GM18508 (cell line): ENCODE data around the gene ARID2.

Experiments
- ATAC-seq: cut with Tn5 transposase; IDR thresholded peaks from one replicate; pipeline ENCODE4 v1.9.1; 2021; ENCODE audit warnings: moderate number of reproducible peaks; ENCODE audit not compliant: insufficient read depth, unreplicated experiment

Gene ARID2

DNA sequence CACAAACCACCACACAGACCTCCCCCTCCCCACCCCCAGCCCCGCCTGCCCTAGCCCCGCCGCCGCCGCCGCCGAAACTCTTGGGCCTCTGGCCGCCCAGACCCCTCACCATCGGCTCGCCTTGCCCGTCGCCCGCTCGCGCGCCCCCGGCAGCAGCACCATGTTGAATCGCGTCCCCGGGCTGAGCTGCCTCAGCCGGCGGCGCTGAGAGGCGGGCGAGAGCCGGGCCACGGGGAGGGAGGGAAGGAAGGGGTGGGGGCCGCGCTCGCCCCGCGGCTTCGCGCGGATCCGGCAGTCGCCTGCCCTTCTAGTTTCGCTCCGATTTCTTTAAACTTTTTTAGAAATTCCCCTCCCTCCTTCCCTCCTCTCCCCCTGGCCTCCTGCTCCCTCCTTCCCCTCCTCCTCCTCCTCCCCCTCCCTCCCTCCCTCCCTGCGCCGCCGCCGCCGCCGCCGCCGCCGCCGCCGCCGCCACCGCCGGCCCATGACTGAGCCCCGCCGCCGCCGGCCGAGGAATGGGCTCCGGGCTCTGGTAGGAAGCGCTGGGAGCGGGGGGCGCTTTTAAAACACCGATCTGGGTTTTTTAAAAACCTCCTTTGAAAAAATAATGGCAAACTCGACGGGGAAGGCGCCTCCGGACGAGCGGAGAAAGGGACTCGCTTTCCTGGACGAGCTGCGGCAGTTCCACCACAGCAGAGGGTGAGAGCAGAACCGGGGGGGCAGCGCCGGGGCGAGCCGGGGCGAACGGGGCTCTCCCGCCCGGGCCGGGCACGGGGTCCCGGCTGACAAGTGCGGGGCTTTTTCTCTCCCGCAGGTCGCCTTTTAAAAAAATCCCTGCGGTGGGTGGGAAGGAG lies at the start of gene ARID2:
ARID2 (plus strand) TSS at position 474 of the 851 bp plus-strand sequence; CDS start at position 605, 131 bp downstream.
- ATAC-seq: no peak

- no peak for ATAC-seq
Observed at GRCh38 chr12:45680362-45680761, 49.1 kb upstream of the ARID2 start.

GRCh38 chr12:45681465-45681864 lies 48.0 kb upstream of the ARID2 start:
- no peak for ATAC-seq

DNA sequence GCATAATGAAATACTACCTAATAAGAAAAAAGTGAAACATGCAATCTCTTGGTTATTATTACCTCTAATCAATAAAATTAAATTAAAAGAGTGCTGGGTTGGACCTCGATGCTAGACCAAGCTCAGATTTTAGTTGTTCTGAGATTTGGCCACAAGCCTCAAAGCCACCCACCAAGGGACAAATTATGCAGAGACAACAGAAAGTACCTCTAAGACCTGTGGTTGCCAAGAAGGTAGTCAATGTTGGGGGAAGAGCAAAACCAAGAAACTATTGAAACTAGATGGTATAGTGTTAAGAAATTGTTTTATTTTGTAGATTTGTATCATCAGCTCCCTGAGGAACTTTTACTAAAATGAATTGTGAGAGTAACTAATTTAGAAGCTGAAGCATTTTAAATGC lies 43.8 kb upstream of the ARID2 start:
- ATAC-seq: peak; percentile 62

GRCh38 chr12:45687081-45688015 lies 42.2 kb upstream of the ARID2 start:
- ATAC-seq: no peak

GRCh38 chr12:45688183-45688582 lies 41.3 kb upstream of the ARID2 start:
- no peak for ATAC-seq

DNA sequence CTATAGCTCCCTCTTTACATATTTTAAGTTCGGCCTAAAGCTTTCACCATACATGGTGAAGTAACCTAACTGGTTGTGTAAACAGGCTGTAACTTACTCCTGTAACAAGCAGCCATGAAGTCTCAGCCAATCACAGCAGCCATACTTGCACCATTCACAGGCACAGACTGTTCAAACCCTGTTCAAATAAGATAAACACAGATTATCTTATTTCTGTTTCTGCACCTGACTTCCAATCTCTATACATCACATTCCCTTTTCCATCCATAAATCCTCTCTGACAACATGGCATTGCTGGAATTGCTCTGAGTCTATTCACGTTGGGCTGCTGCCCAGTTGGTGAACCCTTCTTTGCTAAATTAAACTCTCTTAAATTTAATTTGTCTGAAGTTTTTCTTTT lies 34.5 kb upstream of the ARID2 start:
- ATAC-seq: no peak

GRCh38 chr12:45695606-45696005 lies 33.9 kb upstream of the ARID2 start:
- no peak for ATAC-seq

- no peak for ATAC-seq
Observed at GRCh38 chr12:45696049-45696448, 33.5 kb upstream of the ARID2 start.

- ATAC-seq: no peak
Observed at GRCh38 chr12:45697371-45697770, 32.1 kb upstream of the ARID2 start.

GRCh38 chr12:45701296-45701695 lies 28.2 kb upstream of the ARID2 start:
- ATAC-seq: no peak

- no peak for ATAC-seq
Observed at GRCh38 chr12:45703942-45704341, 25.6 kb upstream of the ARID2 start.

DNA sequence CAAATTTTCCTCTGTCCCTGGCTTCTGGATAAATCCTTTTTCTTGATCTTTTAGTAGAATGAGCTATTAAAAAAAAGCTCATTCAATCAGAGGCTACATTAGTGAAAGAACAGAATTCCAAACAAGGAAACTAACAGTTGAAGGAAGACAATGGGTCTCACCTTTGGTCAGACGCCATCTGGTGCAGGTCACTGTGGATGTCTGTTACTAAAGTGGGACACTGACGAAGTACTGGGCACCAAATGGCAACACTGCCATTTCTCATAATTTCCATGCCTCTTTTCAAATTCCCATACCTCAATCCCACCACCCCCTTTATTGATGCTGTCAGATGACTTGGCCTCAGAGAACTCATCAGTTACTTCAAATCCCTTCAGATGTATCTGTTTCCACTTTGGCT lies 24.5 kb upstream of the ARID2 start:
- ATAC-seq: no peak

DNA sequence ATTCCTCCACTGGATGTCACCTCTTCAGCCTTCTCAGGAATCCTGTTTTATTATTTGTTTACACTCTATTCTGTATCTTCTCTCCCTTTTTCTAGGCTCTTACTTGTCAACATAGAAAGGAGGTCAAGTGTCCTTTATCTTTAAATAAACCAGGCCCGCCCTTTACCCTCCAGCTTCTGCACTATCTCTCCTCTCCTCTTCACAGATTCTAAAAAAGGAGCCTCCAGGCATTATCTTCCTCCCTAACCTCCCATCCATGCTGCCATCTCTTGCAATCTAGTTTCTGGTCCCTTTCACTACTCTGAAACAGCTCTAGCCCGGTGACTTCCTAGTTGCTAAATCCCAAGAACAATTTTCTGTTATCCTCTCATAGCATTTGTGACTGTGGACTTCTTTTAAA lies 24.1 kb upstream of the ARID2 start:
- no peak for ATAC-seq

DNA sequence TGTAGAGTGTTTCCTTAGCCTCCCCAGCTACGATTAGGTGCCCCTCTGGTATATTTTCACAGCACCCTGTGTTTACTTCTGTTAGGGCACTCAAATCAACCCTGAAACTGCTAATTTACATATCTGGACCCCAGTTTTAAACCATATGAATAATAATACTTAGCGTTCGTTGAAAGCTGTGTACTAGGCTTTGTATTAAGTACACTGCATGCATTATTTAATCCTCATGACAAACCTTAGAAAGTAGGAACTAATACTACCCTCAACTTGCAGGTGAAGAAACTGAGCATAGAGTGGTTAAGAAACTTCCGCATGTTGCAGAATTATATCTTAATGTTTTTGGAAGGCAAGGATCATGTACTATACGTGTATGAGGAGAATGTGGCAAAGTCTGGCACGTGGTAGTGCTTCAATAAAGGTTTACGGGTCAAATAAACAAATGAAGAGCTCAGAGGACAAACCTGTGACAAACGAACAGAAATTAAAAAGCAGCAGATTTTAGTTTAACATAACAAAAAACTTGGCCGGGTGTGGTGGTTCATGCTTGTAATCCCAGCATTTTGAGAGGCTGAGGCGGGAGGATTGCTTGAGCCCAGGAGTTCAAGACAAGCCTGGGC lies 22.2 kb upstream of the ARID2 start:
- no peak for ATAC-seq

DNA sequence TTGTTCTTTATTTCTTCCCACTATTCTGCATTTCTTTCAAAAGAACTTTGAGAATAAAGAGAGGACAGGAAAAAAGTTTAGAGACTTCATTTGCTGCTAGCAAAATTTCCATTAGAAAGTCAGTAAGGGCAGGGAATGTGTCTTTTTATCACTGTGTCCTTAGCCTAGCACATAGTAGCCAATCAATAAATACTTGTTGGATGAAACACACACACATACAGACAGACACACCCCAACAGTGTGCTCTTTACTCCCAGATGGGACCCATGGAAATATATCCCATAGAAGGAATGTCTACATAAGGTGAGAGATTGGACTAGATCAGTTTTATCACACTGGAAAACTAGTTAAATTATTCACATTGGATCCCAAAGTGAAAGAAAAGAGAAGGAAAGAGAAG lies 21.1 kb upstream of the ARID2 start:
- no peak for ATAC-seq

GRCh38 chr12:45708901-45709300 lies 20.6 kb upstream of the ARID2 start:
- no peak for ATAC-seq

- ATAC-seq: no peak
Observed at GRCh38 chr12:45712319-45712718, 17.2 kb upstream of the ARID2 start.

DNA sequence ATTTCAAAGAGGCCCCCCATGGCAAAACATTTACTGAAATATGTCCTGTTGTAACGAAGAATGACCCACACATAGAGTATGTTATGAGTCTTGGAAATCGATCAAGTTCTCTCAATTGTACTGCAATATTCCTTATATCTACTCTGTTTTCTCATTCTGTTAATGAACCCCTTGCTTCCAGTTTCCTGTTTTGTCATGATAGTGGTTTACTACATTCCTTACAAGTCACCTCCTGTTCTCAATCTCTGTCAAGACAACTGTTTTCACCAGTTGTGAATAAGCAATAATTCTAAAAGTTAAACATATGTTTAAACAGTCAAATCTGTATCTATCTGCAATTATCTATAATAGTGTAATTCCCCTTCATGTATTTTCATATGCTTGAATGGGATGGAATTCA lies 16.4 kb upstream of the ARID2 start:
- no peak for ATAC-seq

DNA sequence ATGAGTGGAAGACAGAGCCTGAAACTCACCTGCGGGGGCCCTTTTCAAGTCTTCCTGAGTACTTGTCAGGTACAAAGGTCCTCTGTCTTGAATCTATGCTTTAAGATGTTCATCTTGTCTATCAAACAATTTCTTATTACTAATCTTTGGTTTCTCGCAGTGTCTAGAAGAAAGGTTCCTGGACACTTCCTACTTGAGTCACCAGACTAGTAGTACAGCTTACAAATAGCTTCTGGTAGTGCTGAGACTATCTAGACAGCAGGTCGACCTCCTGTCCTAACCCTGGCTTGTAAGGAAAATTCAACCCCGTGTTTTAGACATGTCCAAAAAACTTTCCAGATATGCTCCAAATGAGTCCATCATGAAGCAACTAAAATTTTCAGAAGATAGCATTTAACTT lies 11.2 kb upstream of the ARID2 start:
- ATAC-seq: no peak

DNA sequence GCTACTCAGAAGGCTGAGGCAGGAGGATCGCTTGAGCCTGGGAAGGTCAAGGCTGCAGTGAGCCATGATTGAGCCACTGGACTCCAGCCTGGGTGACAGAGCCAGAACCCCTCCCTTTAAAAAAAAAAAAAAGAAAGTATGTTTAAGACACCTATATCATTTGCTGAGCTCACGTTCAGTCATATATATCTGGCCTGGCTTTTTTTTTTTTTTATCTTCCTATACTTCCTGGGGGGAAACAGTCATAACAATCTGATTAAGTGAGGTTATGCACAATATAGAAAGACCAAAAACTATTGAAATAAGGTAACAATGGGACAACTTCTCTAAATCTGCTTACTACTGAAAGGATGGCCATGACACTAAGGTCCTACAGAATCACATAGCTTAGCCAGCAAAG lies 9.4 kb upstream of the ARID2 start:
- ATAC-seq: no peak
